Measurements from ENCODE around the gene CHST2. TPM values are rescaled to one million over a fixed set of nuclear protein-coding genes. Genes with fewer than 3 reads are reported as not detected.
A peak's percentile ranks its signal among the peaks of the same experiment; 100 is the strongest.

CHST2 gene
- total RNA-seq, 1 donor from 2014 or later: 5.9 TPM

- Mint-ChIP-seq H3K4me1 (peaks cover 7% of the 10 kb centered on the region), H3K27me3 (ENCODE audit: insufficient read depth, low read depth) (no peaks in the 10 kb centered on the region), H3K27ac (no peak overlapping the region), H3K9me3 (peaks cover 12% of the 10 kb centered on the region), H3K4me3 (no peak overlapping the region), H3K36me3 (no peaks in the 10 kb centered on the region)
- peak; percentile 22 for DNase-seq (ENCODE audit: low spot score)
- Histone ChIP-seq H3K4me3 (no peak overlapping the region), H3K36me3 (no peaks in the 10 kb centered on the region), H3K4me1 (peaks cover 3% of the 10 kb centered on the region), H2AFZ (replicated peaks) (no peak overlapping the region), H3F3A (ENCODE audit: low read depth) (no peaks in the 10 kb centered on the region), H3K4me2 (no peak overlapping the region), H3K79me2 (ENCODE audit: low read depth) (no peaks in the 10 kb centered on the region), H3K9ac (no peak overlapping the region), H4K20me1 (ENCODE audit: low read depth) (no peaks in the 10 kb centered on the region), H3K27me3 (no peaks in the 10 kb centered on the region), H3K9me3 (ENCODE audit: low read depth) (no peaks in the 10 kb centered on the region), H3K27ac (no peak overlapping the region)
- TF ChIP-seq, protein P1, sequence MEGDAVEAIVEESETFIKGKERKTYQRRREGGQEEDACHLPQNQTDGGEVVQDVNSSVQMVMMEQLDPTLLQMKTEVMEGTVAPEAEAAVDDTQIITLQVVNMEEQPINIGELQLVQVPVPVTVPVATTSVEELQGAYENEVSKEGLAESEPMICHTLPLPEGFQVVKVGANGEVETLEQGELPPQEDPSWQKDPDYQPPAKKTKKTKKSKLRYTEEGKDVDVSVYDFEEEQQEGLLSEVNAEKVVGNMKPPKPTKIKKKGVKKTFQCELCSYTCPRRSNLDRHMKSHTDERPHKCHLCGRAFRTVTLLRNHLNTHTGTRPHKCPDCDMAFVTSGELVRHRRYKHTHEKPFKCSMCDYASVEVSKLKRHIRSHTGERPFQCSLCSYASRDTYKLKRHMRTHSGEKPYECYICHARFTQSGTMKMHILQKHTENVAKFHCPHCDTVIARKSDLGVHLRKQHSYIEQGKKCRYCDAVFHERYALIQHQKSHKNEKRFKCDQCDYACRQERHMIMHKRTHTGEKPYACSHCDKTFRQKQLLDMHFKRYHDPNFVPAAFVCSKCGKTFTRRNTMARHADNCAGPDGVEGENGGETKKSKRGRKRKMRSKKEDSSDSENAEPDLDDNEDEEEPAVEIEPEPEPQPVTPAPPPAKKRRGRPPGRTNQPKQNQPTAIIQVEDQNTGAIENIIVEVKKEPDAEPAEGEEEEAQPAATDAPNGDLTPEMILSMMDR (IDR thresholded peaks at IDR 0.05): no peak
- TF ChIP-seq EZH2 (IDR thresholded peaks at IDR 0.05): no peak
- no peak for TF ChIP-seq EZH2phosphoT487 (IDR thresholded peaks at IDR 0.05)
Observed at GRCh38 chr3:143090486-143090885, 29.1 kb upstream of the CHST2 start.

- no peak for DNase-seq (ENCODE audit: low spot score)
- Histone ChIP-seq H3K9me3 (ENCODE audit: low read depth) (no peaks in the 10 kb centered on the region), H3K4me1 (peaks cover 3% of the 10 kb centered on the region)
Observed at GRCh38 chr3:143090976-143091837, 28.4 kb upstream of the CHST2 start.

GRCh38 chr3:143092191-143092590 is 27.4 kb upstream of the CHST2 start:
- no peak overlapping the region for H3K4me3 ChIP-seq
- H3K36me3 Mint-ChIP-seq: no peaks in the 10 kb centered on the region

More at GRCh38 chr3:143090976-143091837, 28.4 kb upstream of the CHST2 start:
- no peaks in the 10 kb centered on the region for H3F3A ChIP-seq (ENCODE audit: low read depth)
- H3K4me2 ChIP-seq: no peak overlapping the region
- no peaks in the 10 kb centered on the region for H3K27me3 ChIP-seq
- H3K79me2 ChIP-seq (ENCODE audit: low read depth): no peaks in the 10 kb centered on the region
- peaks cover 12% of the 10 kb centered on the region for H3K9me3 Mint-ChIP-seq
- H4K20me1 ChIP-seq (ENCODE audit: low read depth): no peaks in the 10 kb centered on the region
- H3K27me3 Mint-ChIP-seq (ENCODE audit: insufficient read depth, low read depth): peaks cover 2% of the 10 kb centered on the region
- no peak overlapping the region for H2AFZ ChIP-seq (replicated peaks)
- no peak overlapping the region for H3K4me3 Mint-ChIP-seq
- no peaks in the 10 kb centered on the region for H3K36me3 ChIP-seq
- H3K27ac ChIP-seq: no peak overlapping the region
- TF ChIP-seq, protein P1 (IDR thresholded peaks at IDR 0.05): no peak
- no peak overlapping the region for H3K4me3 ChIP-seq
- peaks cover 7% of the 10 kb centered on the region for H3K4me1 Mint-ChIP-seq
- H3K36me3 Mint-ChIP-seq: no peaks in the 10 kb centered on the region
- H3K9ac ChIP-seq: no peak overlapping the region
- H3K27ac Mint-ChIP-seq: no peak overlapping the region

More at GRCh38 chr3:143092191-143092590, 27.4 kb upstream of the CHST2 start:
- Mint-ChIP-seq H3K4me3 (no peak overlapping the region), H3K4me1 (peaks cover 7% of the 10 kb centered on the region), H3K27ac (no peak overlapping the region), H3K27me3 (ENCODE audit: insufficient read depth, low read depth) (peaks cover 2% of the 10 kb centered on the region), H3K9me3 (peaks cover 12% of the 10 kb centered on the region)
- DNase-seq (ENCODE audit: low spot score): no peak
- H4K20me1 ChIP-seq (ENCODE audit: low read depth): no peaks in the 10 kb centered on the region
- TF ChIP-seq EZH2phosphoT487 (IDR thresholded peaks at IDR 0.05) (no peak), EZH2 (IDR thresholded peaks at IDR 0.05) (no peak)
- TF ChIP-seq, protein P1 (IDR thresholded peaks at IDR 0.05): no peak
- no peaks in the 10 kb centered on the region for H3K9me3 ChIP-seq (ENCODE audit: low read depth)
- peaks cover 3% of the 10 kb centered on the region for H3K4me1 ChIP-seq
- H3K27ac ChIP-seq: no peak overlapping the region
- H3K4me2 ChIP-seq: no peak overlapping the region
- no peaks in the 10 kb centered on the region for H3K36me3 ChIP-seq
- no peak overlapping the region for H3K9ac ChIP-seq
- no peaks in the 10 kb centered on the region for H3K79me2 ChIP-seq (ENCODE audit: low read depth)
- H3K27me3 ChIP-seq: no peaks in the 10 kb centered on the region
- no peaks in the 10 kb centered on the region for H3F3A ChIP-seq (ENCODE audit: low read depth)
- no peak overlapping the region for H2AFZ ChIP-seq (replicated peaks)
